ENCODE data around the gene ADK.
"Not testable (repeated sequence)": the region's sequence is repeated elsewhere in the genome, so short reads cannot be mapped to it uniquely, and the experiment has no call there.

ADK gene

GRCh38 chr10:74575191-74575720 lies 424.2 kb downstream of the ADK start:
- DNase-seq: no peak

GRCh38 chr10:74575912-74576311 lies 424.9 kb downstream of the ADK start:
- DNase-seq: no peak

DNA sequence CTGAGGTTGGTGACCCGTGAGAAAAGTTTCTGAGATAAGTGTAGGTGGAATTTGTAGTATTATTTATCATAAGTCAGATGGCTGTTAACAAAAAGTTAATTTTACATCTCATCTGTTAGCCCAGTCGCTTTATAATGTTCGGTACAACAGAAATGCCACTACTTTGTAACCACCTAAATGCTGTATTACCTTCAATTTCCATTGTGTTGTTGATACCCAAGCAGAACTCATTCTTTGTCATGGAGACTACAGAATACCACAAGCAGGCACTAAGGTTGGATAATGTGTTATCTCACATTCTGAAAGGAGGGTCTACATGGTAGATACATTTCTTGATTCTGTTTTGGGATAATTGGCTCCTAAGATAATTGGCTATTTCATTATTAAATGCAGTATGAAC lies 425.6 kb downstream of the ADK start:
- no peak for DNase-seq

GRCh38 chr10:74580438-74580837 lies 429.4 kb downstream of the ADK start:
- DNase-seq: not testable (repeated sequence)

- DNase-seq: no peak
Observed at GRCh38 chr10:74582566-74582965, 431.5 kb downstream of the ADK start.

GRCh38 chr10:74585231-74586087 lies 434.4 kb downstream of the ADK start:
- DNase-seq: peak; percentile 45

GRCh38 chr10:74586088-74586585 lies 435.1 kb downstream of the ADK start:
- peak; percentile 26 for DNase-seq

- no peak for DNase-seq
Observed at GRCh38 chr10:74587109-74587854, 436.3 kb downstream of the ADK start.

- DNase-seq: peak; percentile 77
Observed at GRCh38 chr10:74589226-74589673, 438.2 kb downstream of the ADK start.

- no peak for DNase-seq
Observed at GRCh38 chr10:74589851-74590250, 438.8 kb downstream of the ADK start.

DNA sequence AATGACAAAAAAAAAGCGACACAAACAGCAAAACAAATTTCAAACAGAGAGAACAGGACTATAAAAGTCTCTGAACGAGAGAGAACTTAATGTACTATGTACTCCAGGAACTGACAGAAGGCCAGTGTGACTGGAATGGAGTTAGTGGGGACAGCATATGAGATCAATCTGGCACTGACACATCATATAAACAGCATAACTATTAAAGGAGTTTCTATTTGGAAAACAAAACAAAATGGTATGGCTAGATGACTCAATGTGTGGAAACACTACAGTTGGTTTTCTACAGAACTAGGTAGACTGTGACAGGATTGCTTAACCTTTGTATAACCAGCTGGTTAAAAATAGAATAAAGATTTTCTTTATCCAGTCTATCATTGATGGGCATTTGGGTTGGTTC lies 442.4 kb downstream of the ADK start:
- DNase-seq: no peak

DNA sequence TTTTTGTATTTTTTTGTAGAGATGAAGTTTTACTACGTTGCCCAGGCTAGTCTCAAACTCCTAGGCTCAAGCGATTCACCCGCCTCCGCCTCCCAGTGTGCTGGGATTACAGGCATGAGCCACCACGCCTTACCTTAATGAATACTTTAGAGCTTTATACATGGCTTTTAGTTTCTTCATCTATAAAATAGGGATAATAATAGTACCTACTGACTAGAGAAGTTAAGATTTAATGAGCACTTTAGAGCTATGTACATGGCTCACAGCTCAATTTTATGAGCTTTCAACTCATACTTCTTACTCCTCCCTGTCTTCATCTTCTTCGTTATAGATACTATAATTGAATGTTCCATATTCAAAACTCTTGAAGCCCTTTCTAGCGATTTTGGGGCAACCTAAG lies 445.7 kb downstream of the ADK start:
- DNase-seq: no peak

DNA sequence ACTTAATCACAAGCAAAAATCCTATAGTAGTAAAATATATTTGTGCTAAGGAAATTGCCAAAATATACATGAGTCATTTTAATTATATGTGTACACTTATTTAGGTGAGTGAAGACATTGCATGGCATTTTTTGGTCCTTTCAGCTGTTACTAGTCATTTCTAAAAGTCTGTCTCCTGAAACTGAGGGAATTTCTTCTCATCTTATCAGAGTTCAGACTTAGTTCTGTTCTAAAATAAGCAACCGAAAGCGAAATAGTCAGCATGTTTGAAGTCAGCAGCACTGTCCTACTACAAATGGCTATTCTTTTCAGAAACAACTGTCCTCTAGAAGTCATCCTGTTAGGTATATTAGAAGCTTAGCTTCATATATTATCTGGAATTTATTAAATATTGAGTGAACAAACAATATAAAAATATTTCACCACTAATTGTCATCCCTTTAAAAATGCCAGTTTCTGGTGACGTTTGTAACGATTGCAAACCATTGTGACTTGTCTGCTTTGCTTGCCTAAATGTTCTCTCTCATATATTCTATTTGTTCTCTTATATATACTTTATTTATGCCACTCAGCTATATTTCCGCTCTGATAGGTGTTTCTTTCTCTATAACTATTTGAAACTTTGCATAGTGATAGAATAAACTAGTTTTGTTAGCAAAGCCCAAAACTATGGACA lies 448.0 kb downstream of the ADK start:
- DNase-seq: no peak

GRCh38 chr10:74599672-74600071 lies 448.7 kb downstream of the ADK start:
- DNase-seq: no peak

DNA sequence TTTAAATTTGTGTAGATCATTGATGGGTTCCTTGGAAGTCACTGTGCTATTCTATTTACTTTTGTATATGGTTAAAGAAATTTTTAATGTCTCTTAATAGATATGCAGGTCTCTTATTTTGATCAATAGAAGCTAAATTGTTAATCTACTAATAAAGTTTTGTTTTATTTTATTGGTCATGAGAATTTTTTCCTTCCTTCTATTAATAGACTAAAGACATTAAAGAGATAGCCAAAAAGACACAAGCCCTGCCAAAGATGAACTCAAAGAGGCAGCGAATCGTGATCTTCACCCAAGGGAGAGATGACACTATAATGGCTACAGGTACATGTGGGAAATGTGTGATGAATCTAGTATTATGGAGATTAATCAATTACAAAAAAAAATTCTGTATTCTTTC lies 449.1 kb downstream of the ADK start:
- no peak for DNase-seq

GRCh38 chr10:74602576-74602975 lies 451.6 kb downstream of the ADK start:
- DNase-seq: no peak

DNA sequence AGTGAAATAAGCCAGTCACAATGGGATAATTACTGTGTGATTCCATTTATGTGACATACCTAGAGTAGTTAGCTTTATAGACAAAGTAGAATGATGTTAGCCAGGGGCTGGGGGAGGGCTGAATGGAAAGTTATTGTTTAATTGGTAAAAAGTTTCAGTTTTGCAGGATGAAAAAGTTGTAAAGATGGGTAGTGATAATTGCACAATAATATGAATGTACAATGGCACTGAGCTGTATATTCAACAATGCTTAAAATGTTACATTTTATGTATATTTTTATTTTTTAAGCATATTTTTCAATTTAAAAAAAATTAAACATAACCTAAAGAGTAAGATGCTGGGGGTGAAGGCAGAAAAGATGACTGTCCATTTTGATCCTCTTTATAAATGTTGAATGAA lies 459.3 kb downstream of the ADK start:
- no peak for DNase-seq

DNA sequence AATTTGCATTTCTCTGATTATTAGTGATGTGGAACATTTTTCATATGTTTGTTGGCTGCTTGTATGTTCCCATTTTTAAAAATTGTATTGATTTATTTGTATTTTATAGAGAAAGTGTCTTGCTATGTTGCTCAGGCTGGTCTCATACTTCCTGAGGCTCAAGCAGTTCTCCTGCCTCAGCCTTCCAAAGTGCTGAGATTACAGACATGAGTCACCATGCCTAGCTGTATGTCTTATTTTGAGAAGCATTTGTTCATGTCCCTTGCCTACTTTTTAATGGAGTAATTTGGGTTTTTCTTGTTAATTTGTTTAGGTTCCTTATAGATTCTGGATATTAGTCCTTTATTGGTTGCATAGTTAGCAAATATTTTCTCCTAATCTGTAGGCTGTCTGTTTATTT lies 461.2 kb downstream of the ADK start:
- no peak for DNase-seq

- DNase-seq: no peak
Observed at GRCh38 chr10:74620626-74621025, 469.6 kb downstream of the ADK start.

GRCh38 chr10:74623786-74624185 lies 472.8 kb downstream of the ADK start:
- DNase-seq: no peak

DNA sequence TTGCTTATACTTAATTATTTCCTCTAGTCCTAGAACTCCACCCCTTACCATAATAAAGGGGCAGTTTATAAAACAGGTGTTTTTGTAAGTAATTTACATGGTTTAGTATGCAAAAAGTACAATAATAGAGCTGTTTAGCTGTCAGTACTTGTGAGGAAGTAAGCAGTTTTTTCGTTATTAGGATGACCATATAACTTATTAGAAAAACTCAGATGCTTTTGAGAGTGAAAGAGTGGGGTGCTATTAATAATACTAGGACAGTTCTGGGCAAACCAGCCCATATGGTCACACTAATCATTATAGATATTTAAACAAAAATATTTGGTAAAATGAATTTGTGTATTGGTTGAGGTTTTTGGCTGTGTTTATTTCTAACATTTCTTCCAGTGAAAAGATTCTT lies 473.5 kb downstream of the ADK start:
- DNase-seq: no peak

DNA sequence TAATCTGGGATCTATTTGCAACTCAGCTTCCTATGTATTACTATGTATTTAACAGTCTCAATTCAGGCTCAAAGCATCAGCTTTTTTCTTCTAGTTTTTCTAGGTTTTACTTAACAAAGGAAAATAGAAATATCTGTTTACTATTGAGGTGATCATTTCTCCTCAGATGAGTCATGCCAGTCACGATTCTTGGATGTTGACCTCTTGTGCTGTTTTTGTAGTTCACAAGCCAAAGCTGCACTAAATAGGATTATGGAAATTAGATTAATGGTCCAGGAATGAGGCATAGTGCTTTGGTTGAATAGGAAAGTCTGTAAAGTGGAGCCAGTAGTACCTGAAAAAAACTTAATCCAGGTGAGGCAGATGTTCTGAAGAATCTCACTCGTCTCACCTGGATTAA lies 477.1 kb downstream of the ADK start:
- no peak for DNase-seq

DNA sequence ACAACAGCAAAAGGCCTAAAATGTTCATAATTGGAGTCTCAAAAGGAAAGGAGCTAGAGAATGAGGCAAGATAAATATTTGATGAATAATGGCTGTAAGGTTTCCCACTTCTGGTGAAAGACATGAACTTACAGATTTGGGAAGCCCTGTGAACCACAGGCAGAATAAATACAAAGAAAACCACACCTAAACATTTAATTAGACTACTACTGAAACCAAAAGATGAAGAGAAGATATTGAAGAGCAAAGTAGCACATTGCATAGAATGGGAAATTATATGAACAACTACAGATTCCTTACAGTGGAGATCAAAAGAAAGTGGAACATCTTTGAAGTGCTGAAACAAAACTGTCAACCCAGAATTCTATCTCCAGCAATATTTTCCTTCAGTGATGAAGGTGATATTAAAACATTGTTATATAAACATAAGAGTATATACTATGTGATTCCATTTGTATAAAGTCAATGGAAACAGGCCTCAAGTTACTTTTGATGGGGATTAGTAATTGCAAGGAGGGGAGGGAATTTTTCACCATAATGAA lies 484.0 kb downstream of the ADK start:
- DNase-seq: no peak
